HG02678 (cell line): ENCODE data around the gene ANXA3.
"Not testable (repeated sequence)": the region's sequence is repeated elsewhere in the genome, so short reads cannot be mapped to it uniquely, and the experiment has no call there.

Source experiments
- ATAC-seq: cut with Tn5 transposase; IDR thresholded peaks from one replicate; pipeline ENCODE4 v1.9.1; 2021; ENCODE audit warnings: mild to moderate bottlenecking, moderate library complexity; ENCODE audit not compliant: unreplicated experiment

Gene ANXA3

DNA sequence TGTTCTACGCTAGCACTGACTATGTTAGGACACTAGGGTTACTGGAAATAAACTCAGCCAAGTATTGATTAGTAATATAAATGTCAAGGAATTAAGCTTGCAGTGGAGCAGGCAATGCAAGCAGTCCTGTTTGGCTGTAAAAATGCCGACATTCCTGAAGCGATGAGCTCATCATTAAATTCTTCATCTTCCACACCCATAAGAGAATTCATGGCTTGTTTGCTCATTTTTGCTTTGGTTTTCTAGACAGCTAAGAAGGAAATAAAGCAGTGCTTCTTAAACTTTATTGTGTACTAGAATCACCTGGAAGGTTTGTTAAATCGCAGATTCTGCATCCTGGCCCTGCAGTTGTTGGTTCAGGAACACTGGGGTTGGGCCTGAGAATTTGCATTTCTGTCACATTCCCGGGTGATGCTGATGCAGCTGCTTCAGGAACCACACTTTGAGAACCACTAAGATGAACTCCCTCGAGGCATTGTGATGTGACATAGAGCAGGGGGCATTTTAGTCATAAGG lies 17.8 kb downstream of the ANXA3 start:
- ATAC-seq, result no peak

DNA sequence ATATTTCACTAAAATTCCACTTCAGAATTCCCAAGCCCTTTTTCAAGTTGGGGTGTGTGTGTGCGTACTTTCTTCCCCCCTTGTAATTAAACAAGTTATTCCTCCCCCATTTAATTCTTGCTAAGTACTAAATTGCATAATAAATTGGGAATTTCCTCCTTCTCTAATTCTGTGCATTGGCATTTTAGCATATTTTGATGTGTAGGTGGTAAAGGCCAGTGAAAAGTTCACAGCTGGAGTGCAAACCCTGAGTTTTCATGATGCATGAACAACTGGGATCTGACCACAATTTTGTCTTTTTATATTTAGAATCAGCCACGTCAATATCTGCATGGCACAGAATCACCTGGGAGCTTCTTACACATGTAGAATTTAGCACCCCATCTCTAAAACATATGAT lies 18.5 kb downstream of the ANXA3 start:
- no peak for ATAC-seq

DNA sequence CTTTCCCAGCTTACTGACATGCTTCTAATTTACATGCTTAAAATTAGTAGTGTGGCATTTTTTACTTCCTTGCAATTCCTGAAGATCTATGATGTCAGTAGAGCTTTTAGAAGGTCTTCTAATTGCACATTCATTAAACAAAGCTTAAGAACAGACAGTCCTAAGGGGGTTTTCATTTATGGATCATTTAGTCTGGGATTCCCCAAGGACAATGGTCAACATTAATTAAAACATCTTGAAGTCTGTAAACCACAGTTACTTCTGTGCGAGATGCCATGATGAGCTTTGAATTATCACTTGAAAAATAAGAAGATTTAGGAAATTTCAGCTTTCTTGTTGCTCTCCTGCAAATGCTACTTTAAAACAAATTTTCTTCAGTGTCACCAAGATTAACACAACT lies 20.2 kb downstream of the ANXA3 start:
- no peak for ATAC-seq

DNA sequence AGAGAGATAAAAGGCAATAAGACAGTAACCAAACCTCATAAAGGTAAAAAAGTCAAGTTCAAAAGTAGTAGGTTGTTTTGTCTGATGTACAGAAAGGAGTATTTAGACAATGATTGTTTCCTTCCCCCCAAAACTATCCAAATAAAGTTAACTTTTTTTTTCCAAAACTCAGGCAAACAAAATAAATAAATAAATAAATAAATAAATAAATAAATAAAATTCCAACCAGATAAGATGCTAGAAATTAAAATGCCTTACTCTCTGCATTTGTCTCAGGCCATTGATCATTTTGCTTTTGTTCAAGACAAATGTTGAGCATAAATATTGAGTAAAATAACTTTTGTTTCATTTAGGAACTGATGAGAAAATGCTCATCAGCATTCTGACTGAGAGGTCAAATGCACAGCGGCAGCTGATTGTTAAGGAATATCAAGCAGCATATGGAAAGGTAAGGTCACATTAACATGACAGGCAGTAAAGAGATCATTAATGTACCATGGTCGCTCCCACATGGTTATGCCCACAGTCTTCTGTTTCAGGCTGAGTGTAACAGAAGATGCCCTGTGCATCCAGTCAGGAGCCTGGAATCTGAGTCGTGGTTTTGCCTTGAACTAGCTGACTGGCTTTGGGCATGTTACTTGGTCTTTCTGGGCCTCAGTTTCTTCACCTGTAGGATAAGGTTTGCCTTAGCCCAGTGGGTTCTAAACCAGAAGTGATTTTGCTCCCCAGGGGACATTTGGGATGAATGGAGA lies 27.3 kb downstream of the ANXA3 start:
- ATAC-seq, result no peak

DNA sequence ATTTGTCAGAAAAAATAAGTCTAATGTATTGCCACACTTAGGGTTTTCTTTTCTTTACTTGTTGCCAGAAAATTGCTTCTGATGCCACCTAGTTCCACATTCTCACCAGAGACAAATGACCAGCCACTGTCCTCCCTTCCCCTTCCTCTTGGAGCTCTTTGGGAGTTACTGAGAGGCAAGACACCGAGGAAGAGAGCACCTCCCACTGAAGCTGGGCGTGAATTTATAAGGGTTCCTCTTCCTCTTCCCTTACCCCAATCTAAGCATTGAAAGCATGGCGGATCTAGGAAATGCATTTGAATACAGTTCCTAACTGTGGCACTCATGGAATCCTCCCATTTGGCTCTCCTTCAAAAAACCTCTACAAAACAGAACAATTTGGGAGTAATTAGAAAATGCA lies 30.0 kb downstream of the ANXA3 start:
- no peak for ATAC-seq

DNA sequence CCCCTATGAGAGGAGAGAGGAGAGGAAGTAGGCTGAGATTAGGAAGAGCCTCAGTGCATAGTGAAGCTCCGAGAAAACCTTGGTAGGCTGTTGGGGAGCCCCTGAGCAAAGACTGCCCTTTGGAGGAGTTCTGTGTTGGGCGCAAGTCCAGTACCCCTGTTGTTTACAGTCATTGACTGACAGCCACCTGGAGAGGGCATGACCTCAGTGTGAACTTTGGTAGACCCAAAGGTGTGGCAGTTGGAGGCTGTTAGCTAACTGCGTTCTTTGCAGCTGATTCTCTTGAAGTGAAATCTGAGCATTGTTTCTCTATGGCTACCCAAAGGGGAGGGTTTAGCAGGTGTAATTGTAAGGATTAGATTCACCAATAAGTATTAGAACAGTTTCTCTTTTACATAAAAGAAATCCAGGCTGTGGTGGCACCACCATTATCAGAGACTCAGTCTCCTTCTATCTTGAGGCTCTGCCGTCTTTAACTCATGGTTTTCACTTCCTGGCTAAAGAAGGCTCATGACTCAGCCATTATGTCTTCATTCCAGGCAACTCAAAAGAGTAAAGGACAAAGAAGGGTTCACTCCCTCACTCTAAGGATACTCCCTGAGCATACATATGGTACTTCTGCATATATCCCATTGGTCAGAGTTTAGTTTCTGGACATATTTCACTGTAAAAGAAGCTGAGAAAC lies 33.4 kb downstream of the ANXA3 start:
- no peak for ATAC-seq

DNA sequence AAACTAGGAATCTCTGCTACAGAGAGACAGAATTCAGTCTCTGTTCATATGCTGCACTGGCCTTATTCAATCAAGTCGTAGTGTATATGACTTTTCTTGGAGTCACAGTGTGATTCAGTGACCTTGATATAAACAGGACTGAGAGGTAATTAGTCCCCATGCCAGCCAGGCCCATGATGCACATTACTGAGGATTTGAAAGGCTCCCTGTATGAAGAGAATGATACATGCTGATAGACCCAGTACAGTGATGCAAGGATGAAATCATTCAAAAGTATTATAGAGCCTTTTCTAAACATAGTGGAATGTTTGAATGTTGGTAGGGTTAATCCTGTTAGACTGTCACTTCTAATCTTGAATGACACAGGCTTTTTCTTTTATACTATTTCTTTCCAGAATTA lies 34.1 kb downstream of the ANXA3 start:
- no peak for ATAC-seq

DNA sequence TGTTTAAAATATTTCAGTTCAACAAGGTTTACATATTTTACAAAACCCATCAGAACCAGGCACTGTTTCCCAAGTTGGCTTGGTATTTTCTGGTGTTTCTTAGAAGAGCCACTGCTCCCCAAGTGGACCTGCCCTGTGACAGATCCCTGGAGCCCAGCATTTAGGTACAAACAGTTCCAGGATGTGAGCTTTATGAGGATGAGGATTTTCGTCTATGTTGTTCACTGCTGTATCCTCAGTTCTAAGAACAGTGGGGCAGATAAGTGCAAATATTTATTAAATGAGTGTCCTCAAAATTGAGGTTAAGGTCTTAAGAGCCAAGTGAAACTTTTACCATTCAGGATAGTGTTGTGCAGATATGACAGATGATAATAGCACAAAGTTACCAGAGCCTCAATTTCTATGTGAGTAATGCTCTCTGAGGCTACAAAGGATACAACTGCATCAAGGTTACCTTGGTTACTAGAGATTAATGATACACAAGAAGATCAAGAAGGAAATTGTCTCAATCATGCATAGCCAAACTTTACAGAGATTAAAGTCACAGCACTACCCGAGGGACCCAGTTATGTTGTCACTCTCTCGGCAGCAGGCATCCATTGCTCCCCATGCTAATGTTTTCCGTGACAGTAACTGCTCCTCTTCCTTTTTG lies 37.5 kb downstream of the ANXA3 start:
- no peak for ATAC-seq

DNA sequence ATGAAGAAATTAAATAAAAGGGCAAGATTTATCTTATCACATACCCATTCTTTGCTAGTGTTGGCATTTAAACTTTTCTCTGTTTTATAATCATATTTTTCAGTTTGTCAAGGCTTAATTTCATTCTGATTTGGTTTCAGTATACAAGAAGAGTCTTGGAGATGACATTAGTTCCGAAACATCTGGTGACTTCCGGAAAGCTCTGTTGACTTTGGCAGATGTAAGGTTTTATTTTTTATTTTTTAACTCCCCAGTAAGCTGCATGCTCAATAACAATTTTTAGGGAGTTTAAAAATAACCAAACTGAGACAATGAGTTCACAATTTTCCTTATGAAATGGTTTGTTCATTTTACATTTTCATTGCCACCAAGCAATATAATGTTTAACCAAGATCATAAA lies 39.8 kb downstream of the ANXA3 start:
- ATAC-seq, result no peak

DNA sequence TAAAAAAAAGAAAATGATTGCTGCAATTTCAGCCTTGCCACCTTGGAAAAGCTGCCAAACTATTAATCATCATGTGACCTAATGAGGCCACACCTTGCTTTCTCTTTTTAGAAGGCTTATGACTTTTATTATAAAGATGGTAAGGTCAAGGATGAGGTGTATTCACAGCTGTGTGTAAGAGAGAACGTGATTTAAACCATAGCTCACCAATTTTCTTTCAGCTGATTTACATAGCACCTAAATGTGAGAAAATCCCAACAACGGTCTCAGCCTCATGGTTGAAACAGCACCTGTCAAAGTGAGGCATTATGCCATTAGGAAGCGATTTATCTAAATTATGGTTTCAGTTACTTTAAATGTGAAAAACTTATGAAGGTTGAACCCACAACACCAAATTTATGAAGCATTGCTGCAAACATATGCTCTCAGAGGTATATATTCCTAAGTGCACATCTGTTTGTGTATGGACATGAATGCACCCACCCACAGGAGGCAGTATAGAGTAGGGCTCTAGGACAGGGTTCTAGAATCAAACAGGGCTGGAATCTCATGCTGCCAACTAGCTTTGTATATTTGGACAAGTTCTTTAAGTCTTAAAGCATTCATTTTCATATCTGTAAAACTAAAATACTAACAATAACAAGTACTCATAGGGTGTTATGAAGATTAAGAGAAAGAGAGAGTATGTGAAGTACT lies 40.7 kb downstream of the ANXA3 start:
- peak; percentile 58 for ATAC-seq

DNA sequence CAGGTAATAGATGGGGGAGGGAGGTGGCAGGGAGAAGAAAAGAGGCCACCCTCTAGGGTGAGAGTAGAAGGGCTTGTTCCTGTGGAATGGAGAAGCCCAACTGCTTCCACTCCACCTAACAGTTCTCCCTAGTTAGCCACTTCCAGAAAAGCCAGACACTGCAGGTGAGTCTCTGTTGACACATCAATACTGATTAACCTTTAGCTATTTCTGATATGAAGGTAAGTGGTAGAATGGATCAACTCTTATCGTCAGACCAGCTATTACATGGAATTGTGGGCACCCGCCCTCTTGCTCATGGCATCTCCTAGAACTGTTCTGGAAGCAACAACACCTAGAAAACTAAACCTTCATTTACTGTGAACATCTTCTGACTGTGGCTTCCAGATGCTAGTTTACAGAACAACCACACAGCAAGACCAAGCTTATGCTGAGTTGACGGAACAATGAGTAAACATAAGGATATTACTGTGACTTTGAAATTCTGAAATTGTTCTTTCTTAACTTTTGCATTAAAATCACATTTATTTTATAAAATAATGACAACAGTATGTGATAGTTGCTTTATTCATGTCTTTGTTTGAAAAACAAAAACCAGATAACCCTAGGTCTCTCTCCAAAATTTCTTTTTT lies 44.7 kb downstream of the ANXA3 start:
- ATAC-seq, result no peak

DNA sequence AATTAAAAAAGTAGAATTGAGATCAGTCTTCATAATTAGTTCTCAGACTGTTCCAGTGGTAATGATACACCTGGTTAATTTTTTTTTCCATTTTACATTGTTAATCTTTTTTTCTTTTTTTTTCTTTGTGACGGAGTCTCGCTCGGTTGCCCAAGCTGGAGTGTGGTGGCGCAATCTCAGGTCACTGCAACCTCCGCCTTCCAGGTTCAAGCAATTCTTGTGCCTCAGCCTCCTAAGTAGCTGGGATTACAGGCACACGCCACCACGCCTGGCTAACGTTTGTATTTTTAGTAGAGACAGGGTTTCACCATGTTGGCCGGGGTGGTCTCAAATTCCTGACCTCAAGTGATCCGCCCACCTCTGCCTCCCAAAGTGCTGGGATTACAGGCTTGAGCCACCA lies 46.9 kb downstream of the ANXA3 start:
- ATAC-seq, result not testable (repeated sequence)

DNA sequence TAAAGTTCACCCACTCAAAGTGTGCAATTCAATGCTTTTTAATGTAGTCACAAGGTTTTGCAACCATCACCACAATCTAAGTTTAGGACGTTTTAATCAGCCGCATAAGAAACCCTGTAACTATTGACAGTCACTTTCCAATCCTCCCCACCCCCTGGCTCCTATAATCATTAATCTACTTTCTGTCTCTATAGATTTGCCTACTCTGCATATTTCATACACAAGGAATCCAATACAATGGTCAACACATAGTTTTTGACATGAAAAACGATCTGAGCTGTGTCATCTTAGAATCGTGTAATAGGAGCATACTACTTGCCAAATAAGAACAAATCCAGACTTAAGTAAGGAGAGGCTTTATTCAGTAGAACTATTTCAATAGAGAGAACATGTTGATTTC lies 47.6 kb downstream of the ANXA3 start:
- ATAC-seq, result no peak

DNA sequence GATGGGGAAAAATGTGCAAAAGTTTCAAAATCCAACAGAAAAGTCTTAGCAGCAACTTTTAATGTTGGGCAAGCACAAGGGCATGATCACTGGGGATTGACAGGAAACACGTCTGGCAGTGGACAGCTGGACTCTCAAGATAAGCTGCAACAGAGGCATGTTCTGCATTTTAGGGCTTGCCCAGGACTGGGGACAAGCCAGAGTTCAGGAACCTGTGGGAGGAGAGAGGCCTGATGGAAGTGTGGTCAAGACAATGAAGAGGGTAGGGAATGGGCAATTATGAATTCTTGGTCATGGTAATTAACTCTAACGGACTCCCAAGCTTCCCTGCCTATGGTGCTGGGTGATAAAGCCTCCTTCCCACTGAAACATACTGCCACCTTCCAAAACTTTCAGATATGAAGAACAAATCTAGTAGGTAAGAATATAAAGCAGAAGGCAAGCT lies 48.4 kb downstream of the ANXA3 start:
- no peak for ATAC-seq

DNA sequence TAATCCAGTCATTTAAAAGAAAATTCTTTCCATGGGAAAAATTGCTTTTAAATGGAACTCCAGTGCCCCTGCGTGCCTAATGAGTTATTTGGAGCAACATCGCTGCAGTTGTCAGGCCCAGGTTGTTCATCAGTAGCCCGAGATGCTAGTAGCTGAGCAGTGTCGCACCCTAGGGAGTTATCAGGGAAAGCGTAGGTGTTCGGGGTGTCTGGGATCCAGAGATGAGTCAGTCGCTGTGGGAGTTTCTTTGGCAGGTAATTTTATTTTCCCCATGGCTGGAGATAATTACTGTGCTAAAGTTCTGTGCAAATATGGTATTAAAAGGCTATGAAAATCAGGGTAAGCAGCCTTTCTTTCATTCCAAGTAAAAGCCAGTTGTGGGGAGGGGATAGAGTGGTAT lies 49.4 kb downstream of the ANXA3 start:
- peak; percentile 88 for ATAC-seq

DNA sequence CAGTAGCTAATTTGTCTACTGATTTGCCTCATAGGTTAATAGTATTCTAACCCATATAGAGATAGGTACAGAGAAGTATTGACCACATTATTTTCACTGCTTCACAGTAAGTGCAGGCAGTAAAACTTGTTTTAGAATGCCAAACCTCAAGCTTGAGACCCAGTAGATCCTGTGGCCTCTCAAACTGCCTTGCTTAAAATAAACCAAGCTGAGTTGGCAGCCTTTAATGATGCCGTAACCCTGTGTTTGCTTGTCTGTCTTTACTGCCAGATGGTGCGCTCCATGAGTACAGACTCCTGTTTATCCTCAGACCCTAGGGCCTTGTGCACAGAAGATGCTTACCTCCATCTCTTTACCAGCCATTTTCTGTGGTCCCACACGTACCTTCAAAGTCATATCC lies 50.8 kb downstream of the ANXA3 start:
- no peak for ATAC-seq

DNA sequence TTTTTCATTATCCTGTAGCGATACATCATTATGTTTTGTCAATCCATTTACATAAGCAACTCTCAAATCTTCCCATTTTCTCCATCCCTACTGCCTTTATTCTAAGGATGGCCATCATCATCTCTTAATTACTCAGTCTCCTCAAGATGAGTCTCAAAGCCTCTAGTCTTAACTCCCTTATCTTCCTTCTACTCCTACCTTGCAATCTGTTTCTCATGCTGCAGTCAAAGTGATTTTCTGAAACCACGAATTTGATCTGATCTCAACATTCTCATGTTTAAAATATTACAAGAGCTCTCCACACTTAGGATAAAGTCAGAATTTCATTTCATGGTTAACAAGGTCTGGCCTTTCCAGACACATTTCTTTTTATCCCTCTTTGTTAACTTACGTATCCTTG lies 51.8 kb downstream of the ANXA3 start:
- ATAC-seq, result no peak

DNA sequence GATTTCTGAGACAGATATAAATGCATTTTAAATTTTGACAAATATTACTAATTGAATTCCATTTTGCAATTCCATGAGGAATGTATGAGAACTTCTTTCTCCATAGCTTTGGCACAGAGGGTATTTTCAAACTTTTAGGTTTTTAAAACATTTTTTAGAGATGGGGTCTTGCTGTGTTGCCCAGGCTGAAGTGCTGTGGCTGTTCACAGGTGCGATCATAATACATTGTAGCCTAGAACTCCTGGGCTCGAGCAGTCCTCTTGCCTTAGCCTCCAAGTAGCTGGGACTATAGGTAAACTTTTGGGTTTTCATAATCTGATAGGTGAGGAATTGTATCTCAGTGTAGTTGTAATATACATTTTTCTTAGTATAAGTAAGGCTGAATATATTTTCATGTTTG lies 53.4 kb downstream of the ANXA3 start:
- ATAC-seq, result no peak

DNA sequence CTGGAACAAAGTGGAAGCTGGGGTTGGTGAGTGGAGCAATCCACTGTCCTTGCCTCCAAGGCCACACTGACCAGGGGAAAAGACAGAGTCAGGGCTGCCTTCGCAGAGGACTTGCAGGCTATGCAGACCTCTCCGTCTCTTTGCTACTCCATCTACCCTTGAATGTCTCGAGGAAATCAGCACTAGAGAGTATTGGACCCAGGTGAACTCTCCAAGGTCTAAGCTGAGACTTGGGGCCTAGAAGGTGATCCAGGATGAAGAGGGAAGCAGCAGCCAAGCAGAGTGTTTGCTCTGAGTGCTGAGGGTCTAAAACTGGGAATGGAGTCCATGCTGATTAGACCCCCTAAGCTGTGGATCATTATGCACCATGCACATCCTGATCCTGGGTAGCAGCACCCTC lies 54.5 kb downstream of the ANXA3 start:
- no peak for ATAC-seq

DNA sequence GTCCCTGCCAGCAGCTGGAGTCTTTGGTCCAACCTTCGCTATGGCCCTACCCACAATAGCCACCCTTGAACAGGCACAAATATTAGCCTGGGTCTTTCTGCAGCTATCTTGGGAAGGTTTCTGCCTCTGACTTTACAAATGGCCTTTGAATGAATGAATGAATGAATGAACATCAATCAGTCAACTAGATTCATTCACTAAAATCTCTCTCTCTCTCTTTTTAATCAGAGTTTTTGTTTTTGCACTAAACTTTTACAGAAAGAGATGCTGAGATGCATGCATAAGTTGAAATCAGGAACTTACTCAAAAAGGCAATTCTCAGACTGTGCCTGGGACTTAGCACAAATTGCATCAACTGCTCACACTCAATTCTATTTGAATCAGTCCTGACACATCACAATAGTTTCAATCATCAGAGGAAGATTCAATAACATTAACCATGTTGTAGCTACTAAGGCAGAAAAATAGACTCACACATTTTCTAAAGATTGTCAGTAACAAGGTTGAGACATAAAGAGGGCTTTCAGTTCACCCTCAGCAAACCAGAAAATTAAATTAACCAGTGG lies 55.0 kb downstream of the ANXA3 start:
- ATAC-seq, result no peak

DNA sequence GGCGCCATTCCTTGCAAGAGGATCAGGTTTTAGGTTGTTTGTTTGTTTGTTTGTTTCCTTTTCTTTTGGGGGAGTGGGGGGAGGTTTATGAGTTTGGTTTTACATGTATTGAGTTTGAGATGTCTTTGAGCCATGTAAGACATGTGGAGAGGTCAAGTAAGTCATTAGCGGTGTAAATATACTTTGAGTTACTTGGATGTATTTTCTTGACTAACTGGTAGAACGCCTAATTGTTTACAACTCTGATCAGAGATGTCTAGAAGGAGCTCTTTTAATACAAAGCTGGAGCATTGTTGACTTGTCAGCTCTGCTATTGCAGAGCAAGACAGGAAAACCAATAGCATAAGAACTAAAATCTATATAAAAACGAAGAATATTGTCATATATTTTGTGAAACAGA lies 57.1 kb downstream of the ANXA3 start:
- no peak for ATAC-seq
